Stimulated activated CD4-positive, alpha-beta T cell treated with anti-CD3 and anti-CD28 coated beads, TNF-alpha, amount 100 ng/mL, for 24 hours (primary cell): ENCODE measurements around the gene PTPRC.
A peak's percentile ranks its signal among the peaks of the same experiment; 100 is the strongest.

Source experiments
- DNase-seq, 3 experiments: peaks; one replicate each; pipeline ENCODE4 v3.0.0-alpha.2; 2020; ENCODE audit warnings: low read depth in 3 of 3

PTPRC gene

DNA sequence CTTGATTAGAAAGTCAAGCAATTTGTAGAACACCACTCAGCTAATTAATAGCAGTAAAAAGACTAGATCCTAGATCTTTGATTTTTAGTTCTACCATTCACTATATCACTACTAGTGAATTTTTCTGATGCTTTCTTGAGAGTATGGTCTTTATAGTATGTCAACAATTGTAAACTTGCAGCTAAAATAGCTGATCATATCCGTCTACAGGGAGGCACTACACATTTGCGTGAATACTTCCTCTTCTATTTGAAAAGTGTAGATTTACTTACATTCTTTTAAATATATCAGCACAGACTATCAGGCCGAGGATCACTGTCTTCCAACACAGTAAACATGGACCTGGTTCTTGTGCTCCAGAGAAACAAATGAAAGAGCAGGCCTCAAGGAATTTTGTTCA, 18.6 kb upstream of the PTPRC start:
- no peak for DNase-seq

DNA sequence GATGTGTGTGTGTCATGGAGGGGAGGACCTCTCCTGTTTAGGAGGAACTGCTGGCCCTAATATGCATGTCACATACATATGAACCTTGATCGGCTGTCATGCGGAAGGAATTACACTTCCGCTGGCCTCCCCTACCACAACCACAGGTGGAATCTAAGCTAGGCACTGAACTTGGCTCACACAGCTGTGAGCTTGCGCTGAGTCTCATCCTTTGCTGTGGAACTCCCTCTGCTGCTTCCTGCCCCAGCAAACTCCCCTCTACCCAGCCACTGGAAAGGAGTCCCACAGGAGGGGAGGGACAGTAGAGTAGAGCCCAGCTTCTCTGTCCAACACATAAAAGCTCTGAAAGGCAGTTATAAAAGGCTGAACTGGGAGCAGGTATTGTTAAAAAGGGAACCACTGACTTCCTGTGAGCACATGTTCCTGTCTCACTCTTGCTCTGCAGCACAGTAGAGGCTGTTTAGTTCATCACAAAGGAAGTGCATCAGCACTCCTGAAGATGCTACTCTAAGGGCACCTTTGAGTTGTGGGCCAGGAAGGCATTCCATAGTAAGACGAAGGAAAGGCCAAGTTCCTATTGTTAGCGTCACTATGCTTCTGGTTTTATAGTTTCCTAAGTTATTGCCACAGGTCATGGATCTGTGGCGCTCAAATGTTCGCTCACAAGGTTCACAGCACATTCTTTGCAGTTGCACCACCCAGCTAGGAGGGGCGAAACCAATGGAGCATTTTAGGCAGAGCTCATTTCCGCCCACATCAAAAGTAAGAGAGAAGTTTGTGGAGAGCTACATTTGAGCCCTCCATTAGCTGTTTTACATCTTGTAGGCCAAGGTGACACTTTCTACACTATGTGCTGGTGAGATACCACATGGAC, 17.7 kb upstream of the PTPRC start:
- peak in 2 of 3 experiments; percentile 28 to 67 for DNase-seq

DNA sequence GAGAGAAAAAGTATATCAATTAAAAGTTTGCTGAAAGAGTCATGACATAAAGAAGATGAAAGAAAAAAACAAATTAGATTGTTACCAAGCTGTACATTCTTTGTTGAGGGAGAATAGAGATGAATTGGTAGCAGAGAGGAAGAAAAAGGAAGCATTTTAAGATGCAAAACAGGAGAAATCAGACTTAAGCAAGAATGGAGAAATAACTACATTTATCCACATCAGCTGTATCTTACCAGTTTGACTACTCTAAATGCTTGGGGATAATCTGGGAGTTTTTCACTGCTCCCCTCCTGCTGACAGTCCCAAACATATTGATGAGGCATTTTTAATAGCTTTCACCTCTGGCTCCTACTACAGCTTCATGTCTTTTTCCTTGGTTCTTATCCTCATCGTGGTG, 16.8 kb upstream of the PTPRC start:
- DNase-seq, result no peak

DNA sequence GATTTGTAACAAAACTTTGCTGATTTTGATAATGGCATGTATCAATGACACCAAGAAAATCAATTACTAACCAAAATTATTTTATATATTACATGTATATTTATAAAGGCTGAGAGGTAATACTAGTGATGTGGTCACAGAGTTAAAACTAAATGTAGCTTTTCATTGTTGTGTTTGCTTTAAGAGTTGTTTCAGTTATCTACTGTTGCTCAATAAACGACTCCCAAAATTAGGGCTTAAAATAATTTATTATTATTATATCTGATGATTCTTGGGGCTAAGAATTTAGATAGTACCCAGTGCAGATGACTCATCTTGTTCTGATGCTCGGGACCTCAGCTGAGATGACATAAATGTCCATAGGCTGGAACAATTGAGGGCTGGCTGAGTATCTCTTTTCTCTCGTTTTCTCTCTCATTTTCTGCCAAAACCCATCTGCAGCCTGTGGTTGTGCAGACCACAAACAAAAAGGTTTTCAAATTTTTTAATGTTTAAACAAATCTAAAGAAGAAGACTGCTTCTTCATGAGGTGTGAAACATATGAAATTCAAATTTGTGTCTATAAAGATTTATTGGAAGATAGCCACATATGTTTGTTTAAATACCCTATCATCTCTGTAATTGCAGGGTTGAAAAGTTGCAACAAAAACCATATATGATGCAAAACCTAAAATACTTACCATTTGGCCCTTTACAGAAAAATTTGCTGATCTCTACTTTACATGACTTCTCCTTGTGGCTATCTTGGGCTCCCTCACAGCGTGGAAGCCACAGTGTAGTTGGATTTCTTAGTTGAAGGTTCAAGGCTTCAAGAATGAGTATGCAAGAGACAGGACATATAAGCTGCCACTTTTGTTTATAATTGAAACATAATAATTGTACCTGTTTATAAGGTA, 14.8 kb upstream of the PTPRC start:
- no peak for DNase-seq

DNA sequence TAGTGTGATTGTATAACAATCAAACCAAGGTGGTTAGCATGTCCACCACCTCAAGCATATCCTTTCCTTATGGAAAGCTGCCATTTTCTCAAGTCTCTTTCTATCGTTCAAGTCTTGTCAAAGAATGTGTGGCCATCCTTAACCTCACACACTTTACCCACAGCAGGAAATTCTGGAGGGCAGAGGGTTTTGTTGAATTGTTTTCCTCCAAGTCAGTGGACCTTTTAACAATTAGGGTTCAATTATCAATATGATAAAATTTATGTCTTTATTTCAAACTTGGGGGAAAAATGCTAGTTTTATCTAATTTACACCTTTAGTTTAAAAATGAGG, 14.2 kb upstream of the PTPRC start:
- no peak for DNase-seq

DNA sequence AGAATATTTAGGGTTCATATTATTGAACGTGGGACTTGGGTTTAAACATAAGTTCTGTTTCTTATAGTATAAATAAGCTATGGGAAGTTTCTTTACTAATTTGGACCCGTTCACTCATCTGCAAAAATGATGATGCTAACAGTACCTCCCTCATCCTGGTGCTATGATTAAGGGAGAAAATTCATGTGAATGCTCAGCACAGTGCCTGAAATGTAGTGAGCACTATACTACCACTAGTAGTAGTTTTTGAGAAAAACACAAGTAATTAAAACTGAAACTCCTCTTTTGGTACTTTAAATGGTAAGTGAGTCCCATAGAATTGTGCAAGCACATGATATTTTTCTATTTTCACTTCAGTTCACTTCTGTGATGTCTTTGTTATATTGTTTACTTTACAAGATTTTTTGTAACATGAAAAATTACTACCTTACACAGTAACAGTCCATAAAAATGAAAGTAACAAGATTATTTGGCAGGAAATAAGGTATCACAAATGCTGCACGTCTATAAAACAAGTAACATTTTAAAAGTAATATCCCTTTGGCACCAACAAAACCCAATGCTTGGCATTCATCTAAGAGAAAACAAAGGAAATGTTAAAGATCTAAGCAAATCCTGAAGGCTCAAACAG, 11.3 kb upstream of the PTPRC start:
- no peak for DNase-seq

DNA sequence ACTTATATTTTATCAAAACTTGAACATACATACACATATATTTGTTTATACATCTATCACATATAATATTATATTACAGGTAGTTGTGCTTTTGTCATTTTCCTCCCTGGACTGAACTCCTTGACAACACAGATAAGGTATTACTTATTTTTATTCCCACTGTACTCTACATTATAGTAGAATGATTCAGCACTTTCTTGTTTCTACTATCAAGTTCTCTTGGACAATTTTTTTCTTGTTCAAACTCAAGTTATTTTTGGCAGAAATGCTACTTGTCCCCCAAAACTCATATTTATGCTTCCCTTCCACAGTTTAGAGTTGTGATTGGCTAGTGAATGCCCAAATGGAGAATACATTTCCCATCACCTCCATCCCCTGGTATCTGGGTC, 10.8 kb upstream of the PTPRC start:
- DNase-seq, result no peak

DNA sequence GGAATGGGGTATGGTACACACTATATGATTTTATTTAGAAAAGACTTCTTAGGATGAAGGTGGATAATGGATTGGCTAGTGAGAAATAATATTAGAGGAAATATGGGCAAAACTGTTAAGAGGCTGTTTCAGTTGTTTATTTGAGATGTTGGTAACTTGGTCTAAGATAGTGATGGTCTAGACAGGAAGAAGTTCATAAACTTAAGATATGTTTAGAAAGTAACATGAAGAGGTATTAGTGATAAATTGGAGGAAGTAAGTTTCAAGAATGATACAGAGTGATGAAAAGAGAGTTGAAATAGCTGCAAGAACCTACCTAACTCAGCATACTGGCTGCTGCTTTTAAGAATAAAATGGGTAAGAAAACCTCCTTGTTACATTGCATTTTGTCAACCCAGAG, 9.2 kb upstream of the PTPRC start:
- DNase-seq, result no peak

DNA sequence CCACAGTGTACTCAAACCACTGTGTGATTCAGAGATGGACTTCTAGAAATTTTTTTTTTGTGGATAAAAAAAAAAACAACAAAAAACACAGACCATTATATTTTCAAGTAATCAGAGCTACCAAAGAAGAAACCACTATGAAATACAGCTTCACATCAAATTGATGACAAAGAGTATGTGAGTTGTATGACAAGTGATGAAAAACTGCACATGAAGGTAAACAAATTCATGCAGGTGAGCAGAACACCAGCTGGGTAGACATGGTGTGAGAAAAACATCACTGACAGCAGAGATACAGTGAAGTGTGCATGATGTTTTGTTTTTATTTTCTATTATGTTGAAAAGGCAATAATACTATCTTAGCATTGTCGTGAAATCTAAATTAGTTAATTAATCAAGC, 8.0 kb upstream of the PTPRC start:
- no peak for DNase-seq

DNA sequence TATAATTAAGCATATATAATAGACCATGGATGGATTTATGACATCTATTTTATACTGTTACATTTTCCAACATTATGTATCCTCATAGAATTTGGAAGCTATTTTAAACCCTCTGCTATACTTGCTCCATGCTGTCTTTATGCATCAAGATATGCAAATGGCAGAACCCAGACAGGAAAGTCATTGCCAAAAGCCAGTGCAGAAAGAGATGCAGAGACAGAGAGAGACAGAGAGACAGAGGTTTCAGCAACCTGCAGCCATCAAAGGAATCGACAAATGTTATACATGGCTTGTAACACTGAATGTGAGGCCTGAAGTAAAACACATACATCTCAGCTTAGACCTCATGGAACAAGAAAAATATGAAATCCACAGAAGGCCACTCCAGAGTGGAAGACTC, 7.5 kb upstream of the PTPRC start:
- DNase-seq, result no peak

DNA sequence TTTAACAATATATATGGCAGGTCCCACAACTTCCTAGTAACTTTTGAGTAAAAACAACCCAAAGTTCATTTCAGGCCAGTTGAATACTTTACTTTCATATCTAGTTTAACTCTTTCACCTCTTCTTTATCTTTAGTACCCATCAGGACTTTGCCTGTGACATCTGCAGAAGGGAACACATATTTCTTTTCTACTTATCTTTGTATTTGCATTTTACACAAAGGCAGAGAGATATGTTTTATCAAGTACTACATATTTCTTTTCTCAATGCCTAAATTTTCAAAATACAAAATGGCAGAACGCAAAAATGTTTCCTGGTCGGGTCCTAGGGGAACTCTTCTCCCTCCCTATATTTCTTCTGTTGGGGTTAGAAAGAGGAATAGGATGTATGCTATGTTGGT, 6.8 kb upstream of the PTPRC start:
- DNase-seq, result no peak

DNA sequence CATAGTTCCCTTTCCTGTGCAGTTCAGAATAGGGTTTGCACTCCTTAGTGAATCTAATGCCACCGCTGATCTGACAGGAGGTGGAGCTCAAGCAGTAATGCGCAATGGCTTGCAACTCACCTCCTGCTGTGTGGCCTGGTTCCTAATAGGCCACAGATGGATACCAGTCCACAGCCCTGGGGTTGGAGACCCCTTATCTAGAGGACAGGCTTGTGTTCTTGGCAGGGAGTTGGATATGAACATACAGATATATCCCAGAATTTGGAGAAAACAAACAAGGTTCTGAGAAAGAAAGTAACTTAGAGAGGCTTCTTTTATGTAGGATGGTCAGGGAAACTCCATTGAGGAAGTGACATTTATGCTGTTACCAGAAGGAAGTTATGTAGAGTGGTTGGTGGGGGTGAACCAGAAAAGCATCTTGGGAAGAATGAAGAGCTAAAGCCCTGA, 5.1 kb upstream of the PTPRC start:
- no peak for DNase-seq

DNA sequence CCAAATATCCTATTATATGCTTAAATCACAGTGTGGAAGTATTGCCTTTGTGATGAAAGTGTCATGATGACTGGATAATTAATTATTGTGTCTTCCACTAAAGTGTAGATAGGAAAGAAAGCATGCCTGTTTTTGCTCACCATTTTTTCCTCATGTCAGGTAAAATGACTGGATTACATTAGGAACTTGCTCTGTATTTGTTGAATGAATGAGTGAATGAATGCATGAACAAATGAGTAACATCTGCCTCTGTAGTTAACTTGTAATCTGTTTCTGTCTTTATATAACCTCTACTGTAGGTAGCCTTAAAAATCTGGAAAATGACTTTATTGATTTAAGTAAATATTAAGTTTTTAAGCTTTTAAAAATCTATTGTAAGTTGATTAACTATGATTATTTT, 2.9 kb upstream of the PTPRC start:
- DNase-seq, result no peak

DNA sequence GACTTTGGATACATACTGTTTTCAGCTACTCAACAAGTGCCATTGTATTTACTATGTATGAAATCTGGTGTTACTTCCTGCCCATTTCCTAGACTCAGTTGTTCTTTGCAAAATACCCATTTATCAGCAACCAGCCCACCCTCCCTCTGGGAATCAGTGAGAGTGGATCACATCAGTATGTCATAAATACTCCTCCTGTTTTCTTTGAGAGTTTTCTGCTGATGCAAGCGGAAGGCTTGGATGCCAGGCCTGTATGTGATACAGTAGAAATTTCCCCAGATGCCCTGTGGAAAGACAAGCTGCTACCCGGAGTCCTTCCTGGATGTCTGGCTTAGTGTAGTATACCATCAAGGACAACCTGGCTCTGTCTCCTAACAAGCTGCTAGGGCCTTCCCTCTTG, 2.4 kb upstream of the PTPRC start:
- no peak for DNase-seq

DNA sequence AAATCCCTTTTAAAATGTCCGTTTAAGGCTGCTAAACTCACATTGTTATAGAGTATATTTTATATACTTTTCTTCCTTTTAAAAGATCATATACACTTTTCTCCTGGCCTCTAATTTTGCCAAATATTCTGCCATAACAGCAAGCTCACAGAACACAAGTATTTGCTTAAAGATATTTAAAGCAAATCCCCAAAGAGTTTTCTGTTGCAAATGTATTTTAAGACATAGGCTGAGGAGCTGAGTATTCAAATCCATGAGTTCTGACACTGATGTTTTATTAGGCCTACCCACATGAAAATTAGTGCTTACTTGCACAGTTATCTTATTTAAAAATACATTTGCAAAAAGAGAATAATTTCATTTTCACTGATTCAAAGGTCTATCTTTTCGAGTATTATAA, 1.7 kb upstream of the PTPRC start:
- DNase-seq, result no peak

DNA sequence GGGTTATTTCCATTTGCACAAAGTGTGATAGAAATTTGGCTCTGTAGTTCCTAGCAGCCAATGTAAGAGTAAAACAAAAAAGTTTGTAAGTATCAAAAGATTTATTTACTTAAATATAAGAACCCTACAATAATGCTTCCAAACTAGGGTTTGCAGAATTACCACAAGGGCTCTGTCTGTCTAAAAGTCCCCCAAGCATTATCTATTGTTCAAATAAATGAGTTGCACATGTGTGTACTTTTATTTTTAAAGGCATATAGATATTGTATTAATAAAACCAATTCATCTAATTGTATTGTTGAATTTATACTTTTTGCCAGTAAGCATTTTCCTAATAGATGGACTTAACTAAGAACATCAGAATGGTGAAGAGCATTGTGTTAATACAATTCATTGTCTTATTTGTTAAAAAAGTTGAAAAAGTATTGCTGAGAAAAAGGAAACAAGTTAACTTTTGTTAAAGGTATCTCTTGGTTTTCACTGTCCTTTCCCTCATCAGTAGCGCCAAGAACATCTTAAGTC, 863 bp upstream of the PTPRC start:
- no peak for DNase-seq

DNA sequence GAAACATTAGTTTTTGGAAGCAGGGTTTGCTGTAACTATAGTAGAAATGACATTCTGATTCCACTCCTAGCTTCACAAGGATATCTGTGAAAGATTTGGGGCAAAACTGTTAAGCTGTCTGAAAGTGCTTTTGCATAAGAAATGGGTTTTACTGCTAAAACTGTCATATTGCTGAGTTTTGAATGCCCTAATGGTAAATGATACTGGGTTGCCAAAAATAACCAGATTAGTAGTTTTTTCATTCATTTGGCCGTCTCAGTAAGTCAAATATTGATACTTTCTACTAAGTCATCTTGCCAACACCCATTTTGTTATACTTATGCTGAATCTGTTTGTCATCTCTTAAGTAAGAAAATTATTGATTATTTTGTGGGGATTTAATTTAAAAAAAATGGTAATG, 399 bp upstream of the PTPRC start:
- no peak for DNase-seq

DNA sequence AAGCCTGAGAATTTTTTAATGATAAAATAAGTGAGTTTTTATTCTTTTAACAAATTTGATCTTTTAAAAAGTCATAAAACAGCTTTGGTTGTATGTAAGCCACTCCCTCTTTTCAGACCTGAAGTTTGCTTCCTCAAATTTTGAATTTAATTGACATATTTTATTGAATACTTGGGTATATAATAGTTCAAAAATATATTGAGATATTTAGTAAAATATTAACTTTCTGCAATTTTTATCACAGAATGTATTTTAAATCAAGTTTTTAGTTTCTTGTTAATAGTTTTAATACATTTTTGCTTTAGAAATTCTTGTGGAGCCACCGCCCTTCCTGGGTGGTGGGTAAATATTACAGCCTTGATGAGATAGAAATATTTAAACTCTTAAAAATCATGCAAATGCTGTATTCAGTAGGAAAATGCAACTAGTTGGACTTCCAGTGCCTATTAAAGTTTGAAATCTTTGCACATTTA, 867 bp downstream of the PTPRC start:
- no peak for DNase-seq

DNA sequence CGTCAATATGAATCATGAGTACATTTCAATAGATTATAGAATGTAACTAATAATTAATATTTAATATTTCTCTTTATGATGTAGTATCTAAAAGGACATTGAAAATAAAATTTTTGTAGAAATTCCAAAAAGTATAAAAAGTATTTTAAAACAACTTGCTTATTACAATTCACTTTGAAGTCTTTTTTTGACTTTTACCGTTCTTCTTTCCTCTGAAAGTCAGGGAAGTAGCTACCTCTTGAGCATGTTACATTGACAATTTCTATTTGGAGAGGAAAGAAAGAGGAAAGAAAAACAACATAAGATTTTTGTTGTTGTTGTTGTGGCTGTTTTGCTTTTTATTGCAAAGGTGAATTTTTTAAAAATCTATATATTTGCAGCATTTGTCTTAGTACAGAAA, 1.3 kb downstream of the PTPRC start:
- no peak for DNase-seq

DNA sequence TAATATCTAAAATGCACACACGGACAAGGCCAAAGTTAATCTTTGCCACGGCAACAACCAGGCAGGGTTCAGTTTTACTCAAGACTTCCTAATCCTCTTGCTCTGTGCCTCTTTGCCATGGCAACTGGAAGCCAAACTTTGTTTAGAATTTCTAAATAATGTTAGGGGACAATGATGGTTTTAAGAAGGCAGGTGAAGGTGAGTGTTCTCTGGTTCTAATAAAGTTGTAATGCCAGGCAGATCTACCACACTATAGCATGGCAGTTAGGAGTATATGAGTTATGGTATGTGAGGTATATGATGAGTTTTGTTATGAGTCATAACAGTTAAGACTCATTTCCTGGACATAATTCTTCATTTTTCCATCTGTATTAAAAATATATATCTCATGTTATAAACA, 2.7 kb downstream of the PTPRC start:
- DNase-seq, result no peak

DNA sequence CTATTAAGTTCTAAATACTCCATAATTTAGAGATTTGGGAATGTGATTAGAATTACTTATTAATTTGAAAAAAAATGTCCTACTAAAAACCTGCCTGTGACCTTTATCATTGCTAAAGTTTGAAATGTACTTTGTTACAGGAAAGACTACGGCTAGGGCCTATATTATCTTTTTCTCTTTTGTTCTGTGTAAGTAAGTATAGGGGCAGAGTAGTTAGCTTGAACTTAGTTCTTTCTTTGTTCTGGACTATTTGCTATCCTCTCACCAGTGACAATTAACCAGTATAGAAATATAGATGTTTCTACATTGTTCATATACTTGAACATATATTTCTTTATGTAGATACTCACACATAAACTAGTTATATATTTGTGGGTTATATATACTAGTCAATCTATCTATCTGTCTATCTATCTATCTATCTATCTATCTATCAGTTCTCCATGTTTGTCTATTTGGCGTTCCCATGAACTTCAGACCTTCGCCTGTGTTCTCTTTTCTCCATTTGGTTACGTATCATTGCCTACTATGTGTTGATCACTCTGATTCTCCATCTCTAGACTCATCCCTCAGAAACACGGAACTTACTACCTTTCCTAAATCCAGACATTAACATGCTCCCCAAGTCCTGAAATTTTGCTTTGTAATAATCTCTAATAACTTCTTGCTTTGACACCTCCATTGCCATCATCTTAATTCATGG, 3.3 kb downstream of the PTPRC start:
- no peak for DNase-seq

DNA sequence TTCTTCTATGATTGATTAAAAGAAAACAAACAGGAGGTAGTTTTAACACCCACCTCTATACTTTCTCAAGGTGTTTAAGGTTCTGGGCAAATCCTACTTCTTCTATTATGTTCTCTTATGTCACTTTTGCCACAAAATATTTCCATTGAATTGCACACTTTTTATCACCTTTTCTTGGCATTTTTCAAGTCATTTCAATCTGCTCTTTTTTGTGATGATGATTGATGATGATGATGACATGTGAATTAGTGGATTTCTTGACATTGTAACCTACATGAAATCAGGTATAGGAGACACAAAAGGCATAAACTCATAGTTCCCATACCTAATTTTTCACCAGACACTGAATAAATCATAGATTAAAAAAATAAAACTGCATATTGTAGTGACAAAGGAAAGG, 4.1 kb downstream of the PTPRC start:
- DNase-seq, result no peak
